MM.1S (cell line): Measurements from ENCODE around the gene ELOVL2.

Experiments used
- DNase-seq: peaks from one replicate; pipeline ENCODE4 v3.0.0-alpha.2; 2015
- H2AFZ ChIP-seq: fragments of 300-600 bp; sonication (generic); 2 replicates; pipeline ENCODE4 v1.6.0; 2016; ENCODE audit warnings: antibody characterized with exemption, low read length
- H3F3A ChIP-seq: fragments of 300-600 bp; sonication (generic); 2 replicates; pipeline ENCODE4 v1.6.1; 2016; ENCODE audit warnings: mild to moderate bottlenecking, antibody characterized with exemption, low read length, moderate library complexity, mixed read lengths; ENCODE audit not compliant: insufficient read depth
- H3K27ac ChIP-seq: fragments of 300-600 bp; sonication (generic); 2 replicates; pipeline ENCODE4 v1.5.1; 2016; ENCODE audit warnings: mild to moderate bottlenecking, low read length
- H3K27me3 ChIP-seq: fragments of 300-600 bp; sonication (generic); replicated peaks from 2 replicates; pipeline ENCODE4 v1.6.0; 2016; ENCODE audit warnings: low read length; ENCODE audit not compliant: insufficient read depth
- H3K36me3 ChIP-seq: fragments of 300-600 bp; sonication (generic); replicated peaks from 2 replicates; pipeline ENCODE4 v1.6.1; 2016; ENCODE audit warnings: mild to moderate bottlenecking, low read length, mixed read lengths; ENCODE audit not compliant: insufficient read depth
- H3K4me1 ChIP-seq: fragments of 300-600 bp; sonication (generic); 2 replicates; pipeline ENCODE4 v1.6.1; 2016; ENCODE audit warnings: low read length, mixed read lengths
- H3K4me2 ChIP-seq: fragments of 300-600 bp; sonication (generic); 2 replicates; pipeline ENCODE4 v1.6.0; 2016; ENCODE audit warnings: low read depth, low read length
- H3K4me3 ChIP-seq: fragments of 300-600 bp; sonication (generic); 2 replicates; pipeline ENCODE4 v1.5.1; 2016; ENCODE audit warnings: low read length, mixed read lengths
- H3K79me2 ChIP-seq: fragments of 300-600 bp; sonication (generic); 2 replicates; pipeline ENCODE4 v1.6.1; 2016; ENCODE audit warnings: mixed run types, low read length, mixed read lengths
- H3K9ac ChIP-seq: fragments of 300-600 bp; sonication (generic); 2 replicates; pipeline ENCODE4 v1.6.1; 2016; ENCODE audit warnings: low read length, mixed read lengths
- H3K9me2 ChIP-seq: fragments of 300-600 bp; sonication (generic); replicated peaks from 2 replicates; pipeline ENCODE4 v1.6.1; 2016; ENCODE audit warnings: mild to moderate bottlenecking, low read length, mixed read lengths; ENCODE audit not compliant: insufficient read depth
- H3K9me3 ChIP-seq: fragments of 300-600 bp; sonication (generic); replicated peaks from 2 replicates; pipeline ENCODE4 v1.6.1; 2016; ENCODE audit warnings: mild to moderate bottlenecking, low read length, mixed read lengths; ENCODE audit not compliant: insufficient read depth
- H4K20me1 ChIP-seq: fragments of 300-600 bp; sonication (generic); 2 replicates; pipeline ENCODE4 v1.6.1; 2016; ENCODE audit warnings: mild to moderate bottlenecking, low read length, moderate library complexity, mixed read lengths; ENCODE audit not compliant: insufficient read depth
- EZH2 ChIP-seq: fragments of 300-600 bp; sonication (generic); optimal IDR thresholded peaks from 2 replicates; pipeline ENCODE3; 2017; ENCODE audit warnings: low read depth, mild to moderate bottlenecking, antibody characterized with exemption, low read length, mixed read lengths
- EZH2phosphoT487 ChIP-seq: fragments of 300-600 bp; sonication (generic); IDR thresholded peaks from 2 replicates; pipeline ENCODE4 v1.6.1; 2018; ENCODE audit warnings: antibody characterized with exemption, low read length
- TF ChIP-seq, protein P1 (sequence below): fragments of 300-600 bp; sonication (generic); IDR thresholded peaks from 2 replicates; pipeline ENCODE4 v1.5.1; 2016; ENCODE audit warnings: antibody characterized with exemption, low read length, mixed read lengths

The ELOVL2 gene

DNA sequence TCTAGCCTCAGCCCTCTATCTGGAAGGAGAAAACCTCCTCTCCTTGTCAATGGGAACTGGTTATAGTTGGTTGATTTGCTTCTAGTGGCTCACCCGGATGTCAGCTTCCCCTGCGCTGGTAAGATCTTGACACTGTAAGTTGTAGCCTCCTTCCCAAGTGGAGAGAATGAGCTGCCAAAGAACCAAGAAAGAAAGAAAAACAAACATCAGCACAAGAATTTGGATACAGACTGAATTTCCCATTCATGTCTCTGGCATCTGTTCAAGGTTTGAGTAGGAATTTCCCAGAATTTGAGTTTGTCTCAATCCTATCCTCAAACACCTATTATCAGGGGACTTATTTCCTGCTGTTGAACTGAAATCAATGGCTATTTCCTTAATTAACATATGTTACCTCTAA, 44.1 kb downstream of the ELOVL2 start:
- H3K36me3 ChIP-seq: no peaks in the 10 kb centered on the region
- DNase-seq: no peak
- H3K4me1 ChIP-seq: no peaks in the 10 kb centered on the region
- H3K9ac ChIP-seq: no peak overlapping the region
- TF ChIP-seq EZH2phosphoT487: no peak
- TF ChIP-seq EZH2: no peak
- TF ChIP-seq, protein P1, sequence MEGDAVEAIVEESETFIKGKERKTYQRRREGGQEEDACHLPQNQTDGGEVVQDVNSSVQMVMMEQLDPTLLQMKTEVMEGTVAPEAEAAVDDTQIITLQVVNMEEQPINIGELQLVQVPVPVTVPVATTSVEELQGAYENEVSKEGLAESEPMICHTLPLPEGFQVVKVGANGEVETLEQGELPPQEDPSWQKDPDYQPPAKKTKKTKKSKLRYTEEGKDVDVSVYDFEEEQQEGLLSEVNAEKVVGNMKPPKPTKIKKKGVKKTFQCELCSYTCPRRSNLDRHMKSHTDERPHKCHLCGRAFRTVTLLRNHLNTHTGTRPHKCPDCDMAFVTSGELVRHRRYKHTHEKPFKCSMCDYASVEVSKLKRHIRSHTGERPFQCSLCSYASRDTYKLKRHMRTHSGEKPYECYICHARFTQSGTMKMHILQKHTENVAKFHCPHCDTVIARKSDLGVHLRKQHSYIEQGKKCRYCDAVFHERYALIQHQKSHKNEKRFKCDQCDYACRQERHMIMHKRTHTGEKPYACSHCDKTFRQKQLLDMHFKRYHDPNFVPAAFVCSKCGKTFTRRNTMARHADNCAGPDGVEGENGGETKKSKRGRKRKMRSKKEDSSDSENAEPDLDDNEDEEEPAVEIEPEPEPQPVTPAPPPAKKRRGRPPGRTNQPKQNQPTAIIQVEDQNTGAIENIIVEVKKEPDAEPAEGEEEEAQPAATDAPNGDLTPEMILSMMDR: no peak
- H3K9me2 ChIP-seq: no peaks in the 10 kb centered on the region
- no peaks in the 10 kb centered on the region for H3F3A ChIP-seq
- H3K9me3 ChIP-seq: no peaks in the 10 kb centered on the region
- no peak overlapping the region for H3K4me2 ChIP-seq
- H4K20me1 ChIP-seq: no peaks in the 10 kb centered on the region
- H3K79me2 ChIP-seq: no peaks in the 10 kb centered on the region
- no peak overlapping the region for H2AFZ ChIP-seq
- no peak overlapping the region for H3K27ac ChIP-seq
- no peaks in the 10 kb centered on the region for H3K27me3 ChIP-seq
- H3K4me3 ChIP-seq: no peak overlapping the region

DNA sequence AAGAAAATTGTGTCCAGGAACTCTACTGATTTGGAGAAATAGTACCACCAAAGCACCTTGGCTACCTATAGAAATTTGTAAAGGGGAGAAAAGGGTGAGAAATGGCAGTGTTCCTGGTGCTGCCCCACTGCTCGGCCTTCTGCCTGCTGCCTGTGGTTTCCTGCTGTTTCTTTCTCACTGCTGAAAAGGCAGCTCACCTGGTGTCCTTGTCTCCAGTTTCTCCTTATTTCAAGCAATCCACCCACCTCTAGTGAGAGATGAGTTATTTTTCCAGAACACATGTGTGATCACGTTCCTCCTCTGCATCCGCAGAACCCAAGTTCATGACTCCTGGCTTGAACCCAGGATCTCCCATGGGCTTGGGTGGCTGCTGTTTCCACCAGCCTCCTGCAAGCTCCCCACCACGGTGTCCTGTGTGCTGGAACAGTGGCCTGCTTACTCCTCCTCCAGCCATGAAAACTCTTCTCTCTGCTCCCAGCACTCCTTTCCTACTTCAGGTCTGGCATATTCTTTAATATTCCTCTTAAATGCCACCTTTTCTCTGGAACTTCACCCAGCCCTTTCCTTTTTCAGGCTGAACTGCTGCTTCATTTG, 48.9 kb downstream of the ELOVL2 start:
- Histone ChIP-seq H3F3A (no peaks in the 10 kb centered on the region), H3K4me3 (no peak overlapping the region), H3K4me2 (no peak overlapping the region), H3K9ac (no peak overlapping the region), H3K36me3 (no peaks in the 10 kb centered on the region), H3K4me1 (no peaks in the 10 kb centered on the region), H3K79me2 (no peaks in the 10 kb centered on the region), H4K20me1 (no peaks in the 10 kb centered on the region), H3K27ac (no peak overlapping the region), H2AFZ (no peak overlapping the region), H3K9me3 (no peaks in the 10 kb centered on the region), H3K27me3 (no peaks in the 10 kb centered on the region), H3K9me2 (no peaks in the 10 kb centered on the region)
- no peak for DNase-seq
- TF ChIP-seq EZH2 (no peak), EZH2phosphoT487 (no peak)
- TF ChIP-seq, protein P1: no peak

DNA sequence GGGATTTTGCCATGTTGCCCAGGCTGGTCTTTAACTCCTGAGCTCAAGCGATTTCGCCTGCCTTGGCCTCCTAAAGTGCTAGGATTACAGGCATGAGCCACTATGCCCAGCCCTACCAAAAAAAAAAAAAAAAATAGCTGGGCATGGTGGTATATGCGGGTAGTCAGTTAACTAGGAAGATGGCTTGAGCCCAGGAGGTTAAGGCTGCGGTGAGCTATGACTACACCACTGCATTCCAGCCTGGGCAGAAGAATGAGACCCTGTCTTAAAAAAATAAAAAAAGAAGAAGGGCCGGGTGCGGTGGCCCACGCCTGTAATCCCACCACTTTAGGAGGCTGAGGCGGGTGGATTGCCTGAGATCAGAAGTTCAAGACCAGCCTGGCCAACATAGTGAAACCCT, 50.2 kb downstream of the ELOVL2 start:
- TF ChIP-seq, protein P1: no peak
- TF ChIP-seq EZH2phosphoT487 (no peak), EZH2 (no peak)
- Histone ChIP-seq H3K9me2 (no peaks in the 10 kb centered on the region), H3K36me3 (no peaks in the 10 kb centered on the region), H3K27me3 (no peaks in the 10 kb centered on the region), H3K4me1 (no peaks in the 10 kb centered on the region), H2AFZ (no peak overlapping the region), H3K9ac (no peak overlapping the region), H3K4me3 (no peak overlapping the region), H3F3A (no peaks in the 10 kb centered on the region), H3K79me2 (no peaks in the 10 kb centered on the region), H4K20me1 (no peaks in the 10 kb centered on the region), H3K9me3 (no peaks in the 10 kb centered on the region), H3K4me2 (no peak overlapping the region), H3K27ac (no peak overlapping the region)
- DNase-seq: no peak
